GM21423 (cell line): ENCODE results near the gene PDE6G.

Experiments
- ATAC-seq: cut with Tn5 transposase; IDR thresholded peaks from one replicate; pipeline ENCODE4 v1.9.1; 2021; ENCODE audit warnings: mild to moderate bottlenecking, moderate library complexity; ENCODE audit not compliant: unreplicated experiment

The PDE6G gene

DNA sequence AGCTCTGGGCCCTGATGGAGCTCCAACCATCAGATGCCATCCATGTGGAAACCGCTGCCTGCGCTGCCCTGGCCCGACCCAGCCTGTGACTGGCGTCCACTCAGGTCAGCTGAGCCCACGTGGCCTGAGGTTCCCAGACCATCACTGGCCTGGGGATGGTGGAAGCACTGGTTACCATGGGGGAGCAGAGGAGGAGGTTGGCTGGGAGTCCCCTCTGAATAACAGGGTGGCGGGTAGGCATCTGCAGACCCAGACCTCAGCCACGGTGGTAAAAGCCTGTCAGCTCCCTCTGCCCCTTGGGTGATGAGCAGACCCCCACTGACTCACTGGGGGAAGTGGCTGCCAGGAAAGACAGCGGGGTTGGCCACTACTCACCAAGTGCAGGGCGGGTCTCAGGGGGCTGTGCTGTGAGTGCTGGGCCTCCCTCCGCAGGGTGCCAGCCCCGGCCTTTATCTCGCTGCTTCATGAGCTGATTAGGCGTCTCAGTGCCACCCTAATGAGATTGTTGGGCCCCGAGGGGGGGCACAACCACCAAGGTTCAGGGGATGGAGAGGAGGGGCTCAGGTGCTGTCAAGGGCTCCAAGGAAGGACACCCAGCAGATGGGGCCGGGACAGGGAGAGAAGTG lies at the start of gene PDE6G:
PDE6G (minus strand) TSS at position 425 of the 626 bp plus-strand sequence. CDS start 3,237 bp downstream, outside the sequence.
- no peak for ATAC-seq

- ATAC-seq: no peak
Observed at GRCh38 chr17:81705518-81706231, 49.3 kb upstream of the PDE6G start.

GRCh38 chr17:81703747-81704654 lies 47.7 kb upstream of the PDE6G start:
- ATAC-seq: no peak

DNA sequence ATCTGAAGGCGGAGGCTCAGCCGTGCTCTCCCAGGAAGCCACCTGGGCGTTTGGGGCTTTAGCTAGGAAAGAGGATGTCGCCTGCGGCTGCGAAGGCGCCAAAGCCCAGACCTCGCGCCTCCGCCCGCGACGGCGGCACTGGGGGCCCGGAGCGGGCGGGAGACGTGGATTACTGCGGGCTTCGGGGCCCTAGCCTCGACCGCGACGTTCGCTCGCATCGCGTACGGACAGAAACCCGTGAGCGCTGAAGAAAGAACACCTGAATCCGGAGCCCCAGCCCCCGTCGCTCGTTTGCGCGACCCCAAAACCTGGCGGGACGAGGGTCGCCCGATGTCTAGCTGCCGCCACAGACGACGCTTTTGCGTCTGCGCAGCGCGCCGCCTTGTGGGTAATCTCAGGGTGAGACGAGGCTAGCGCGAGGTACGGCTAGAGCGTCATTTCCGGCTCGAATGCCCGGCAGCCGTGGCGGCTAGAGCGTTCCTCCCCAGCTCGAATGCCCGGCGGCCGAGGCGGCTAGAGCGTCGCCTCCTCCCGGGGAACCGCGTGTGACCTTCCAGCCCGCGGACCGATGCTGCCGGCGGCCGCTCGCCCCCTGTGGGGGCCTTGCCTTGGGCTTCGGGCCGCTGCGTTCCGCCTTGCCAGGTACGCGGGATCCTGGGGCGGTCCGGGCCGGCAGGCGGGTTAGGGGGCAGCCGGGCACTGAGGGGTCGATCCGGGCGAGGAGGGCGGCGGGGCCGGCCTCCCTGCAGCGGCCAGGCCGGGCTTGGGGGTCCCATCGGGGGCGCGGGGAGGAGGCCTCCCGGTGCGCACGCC lies 46.8 kb upstream of the PDE6G start, which contains the start of gene MRPL12:
MRPL12 (plus strand) TSS at position 434 of the 813 bp plus-strand sequence; CDS start at position 569, 135 bp downstream.
- ATAC-seq: peak; percentile 72

DNA sequence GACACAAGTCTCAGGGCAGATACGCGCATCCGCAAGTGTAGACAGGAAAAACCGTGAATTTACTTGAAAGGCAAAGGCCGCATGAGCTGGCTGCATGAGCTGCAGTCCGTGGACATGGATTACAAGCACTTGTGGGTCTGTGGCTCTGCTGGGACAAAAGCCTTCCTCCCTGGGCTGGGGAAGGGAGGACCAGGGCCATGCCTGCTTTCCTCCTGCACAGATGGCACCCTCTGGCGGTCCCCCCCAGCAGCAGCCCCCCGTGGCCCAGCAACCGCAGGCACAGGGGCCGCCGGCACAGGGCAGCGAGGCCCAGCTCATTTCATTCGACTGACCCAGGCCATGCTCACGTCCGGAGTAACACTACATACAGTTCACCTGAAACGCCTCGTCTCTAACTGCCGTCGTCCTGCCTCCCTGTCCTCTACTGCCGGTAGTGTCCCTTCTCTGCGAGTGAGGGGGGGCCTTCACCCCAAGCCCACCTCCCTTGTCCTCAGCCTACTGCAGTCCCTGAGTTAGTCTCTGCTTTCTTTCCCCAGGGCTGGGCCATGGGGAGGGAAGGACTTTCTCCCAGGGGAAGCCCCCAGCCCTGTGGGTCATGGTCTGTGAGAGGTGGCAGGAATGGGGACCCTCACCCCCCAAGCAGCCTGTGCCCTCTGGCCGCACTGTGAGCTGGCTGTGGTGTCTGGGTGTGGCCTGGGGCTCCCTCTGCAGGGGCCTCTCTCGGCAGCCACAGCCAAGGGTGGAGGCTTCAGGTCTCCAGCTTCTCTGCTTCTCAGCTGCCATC lies 45.1 kb upstream of the PDE6G start:
- no peak for ATAC-seq

DNA sequence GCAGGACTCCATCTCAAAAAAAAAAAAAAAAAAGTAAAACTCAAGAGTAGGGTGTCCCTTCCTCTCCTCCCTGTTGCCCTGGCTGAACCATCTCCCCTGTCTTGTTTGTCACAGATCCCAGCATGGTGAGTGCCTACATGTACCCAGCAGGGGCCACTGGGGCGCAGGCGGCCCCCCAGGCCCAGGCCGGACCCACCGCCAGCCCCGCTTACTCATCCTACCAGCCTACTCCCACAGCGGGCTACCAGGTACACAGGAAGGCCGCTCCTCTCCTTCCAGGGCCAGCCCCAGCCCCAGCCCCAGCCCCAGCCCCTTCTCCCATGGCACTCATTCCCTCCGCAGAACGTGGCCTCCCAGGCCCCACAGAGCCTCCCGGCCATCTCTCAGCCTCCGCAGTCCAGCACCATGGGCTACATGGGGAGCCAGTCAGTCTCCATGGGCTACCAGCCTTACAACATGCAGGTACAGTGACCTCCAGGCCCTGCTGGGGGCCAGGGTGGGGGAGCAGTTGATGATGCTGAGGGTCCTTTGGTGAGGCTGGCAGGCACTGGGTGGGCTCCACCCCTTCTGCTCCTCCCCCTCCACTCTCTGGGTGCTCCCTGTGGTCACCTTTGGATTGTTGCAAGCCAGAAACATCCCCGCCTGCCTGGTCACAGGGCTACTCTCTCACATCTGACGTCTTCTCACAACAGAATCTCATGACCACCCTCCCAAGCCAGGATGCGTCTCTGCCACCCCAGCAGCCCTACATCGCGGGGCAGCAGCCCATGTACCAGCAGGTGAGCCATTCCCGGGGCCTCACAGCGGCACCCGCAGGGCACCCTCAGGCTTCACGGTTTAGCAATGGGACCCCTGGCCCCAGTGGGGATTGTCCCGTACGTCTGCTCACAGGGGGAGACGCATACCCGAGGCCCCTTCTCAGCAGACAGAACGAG lies 44.3 kb upstream of the PDE6G start:
- ATAC-seq: no peak

GRCh38 chr17:81697261-81698044 lies 41.1 kb upstream of the PDE6G start:
- ATAC-seq: no peak

GRCh38 chr17:81696218-81696941 lies 40.0 kb upstream of the PDE6G start:
- ATAC-seq: no peak

- no peak for ATAC-seq
Observed at GRCh38 chr17:81695801-81696200, 39.5 kb upstream of the PDE6G start.

DNA sequence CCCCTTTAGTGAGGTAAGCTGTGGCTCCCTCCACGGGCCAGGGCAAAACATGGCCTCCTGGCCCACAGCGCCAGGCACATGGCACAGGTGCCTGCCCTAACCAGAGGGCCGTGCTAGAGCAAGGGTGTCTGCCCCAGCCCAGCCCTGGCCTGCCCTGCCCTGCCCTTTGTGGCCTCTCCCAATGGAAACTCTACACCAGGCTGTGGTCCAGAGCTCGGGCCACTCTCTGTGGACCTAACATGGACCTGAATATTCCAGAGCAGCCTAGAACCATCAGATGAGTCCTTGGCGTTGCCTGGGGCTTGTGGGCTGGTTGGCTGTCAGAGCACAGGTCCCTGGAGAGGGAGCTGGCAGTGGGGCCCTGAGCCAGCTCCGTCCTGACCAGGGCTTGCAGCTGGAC lies 38.9 kb upstream of the PDE6G start:
- ATAC-seq: no peak

DNA sequence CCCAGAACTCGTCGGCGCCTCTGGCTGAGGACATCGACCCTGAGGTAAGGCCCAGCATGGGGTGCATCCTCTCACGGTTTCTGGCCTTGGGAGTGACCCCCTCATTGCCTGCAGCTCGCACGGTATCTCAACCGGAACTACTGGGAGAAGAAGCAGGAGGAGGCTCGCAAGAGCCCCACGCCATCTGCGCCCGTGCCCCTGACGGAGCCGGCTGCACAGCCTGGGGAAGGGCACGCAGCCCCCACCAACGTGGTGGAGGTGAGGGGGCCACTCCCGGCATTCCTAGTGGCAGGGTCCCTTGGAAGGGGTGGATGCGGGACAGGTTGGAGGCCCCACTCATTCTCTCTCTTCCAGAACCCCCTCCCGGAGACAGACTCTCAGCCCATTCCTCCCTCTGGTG lies 38.5 kb upstream of the PDE6G start:
- ATAC-seq: no peak

GRCh38 chr17:81693509-81694210 lies 37.3 kb upstream of the PDE6G start:
- no peak for ATAC-seq

GRCh38 chr17:81691608-81692007 lies 35.3 kb upstream of the PDE6G start:
- ATAC-seq: no peak

DNA sequence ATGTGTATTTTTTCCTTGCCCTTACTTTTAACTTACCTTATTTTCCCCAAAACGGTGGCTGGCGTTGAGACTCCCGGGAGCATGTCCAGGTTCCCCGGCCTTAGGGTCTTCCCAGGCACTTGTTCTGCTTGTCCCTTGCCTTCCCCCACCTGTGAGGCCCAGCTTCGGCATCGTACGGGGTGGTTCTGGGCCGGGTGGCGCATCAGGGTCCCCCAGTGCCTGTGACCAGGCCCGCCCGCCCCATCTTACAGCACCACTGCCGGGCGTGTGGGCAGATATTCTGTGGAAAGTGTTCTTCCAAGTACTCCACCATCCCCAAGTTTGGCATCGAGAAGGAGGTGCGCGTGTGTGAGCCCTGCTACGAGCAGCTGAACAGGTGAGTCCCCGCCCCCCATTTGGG lies 34.9 kb upstream of the PDE6G start:
- ATAC-seq: no peak

GRCh38 chr17:81690549-81690948 lies 34.2 kb upstream of the PDE6G start:
- ATAC-seq: no peak

GRCh38 chr17:81690066-81690465 lies 33.7 kb upstream of the PDE6G start:
- ATAC-seq: no peak

DNA sequence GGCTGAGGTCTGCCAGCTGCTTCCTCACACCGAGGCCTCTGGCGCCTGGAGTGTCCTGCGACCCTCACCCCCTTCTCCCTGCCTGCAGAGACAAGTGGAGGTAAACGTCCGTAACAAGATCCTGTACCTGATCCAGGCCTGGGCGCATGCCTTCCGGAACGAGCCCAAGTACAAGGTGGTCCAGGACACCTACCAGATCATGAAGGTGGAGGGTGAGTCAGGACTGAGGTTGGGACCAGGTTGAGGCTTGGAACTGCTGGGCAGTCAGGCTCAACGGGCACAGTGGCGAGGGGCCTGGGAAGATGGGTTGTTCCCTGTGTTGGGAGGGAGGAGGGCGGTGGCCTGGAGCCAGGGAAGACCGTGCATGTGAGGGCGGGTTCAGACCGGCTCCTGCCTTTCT lies 32.3 kb upstream of the PDE6G start:
- ATAC-seq: no peak
